Measurements from ENCODE around the gene NOS2. TPM values are rescaled to one million over a fixed set of nuclear protein-coding genes. Genes with fewer than 3 reads are reported as not detected.

NOS2 gene
- total RNA-seq, 1 experiment from 2014 or later = 19.0 TPM

GRCh38 chr17:27798376-27798775 is 2.0 kb downstream of the NOS2 start:
- no peaks in the 10 kb centered on the region for H3K27me3 ChIP-seq (replicated peaks; ENCODE audit: control insufficient read depth, insufficient read depth, low read length)
- no TSS peak for BruUV-seq (replicated peaks)
- intact Hi-C loops (cut with micrococcal nuclease; ENCODE audit: unreplicated experiment) = no loop called here
- ChIA-PET CTCF (interaction anchor here (0.6 to 3.3 kb wide), 15 partner anchors 10 to 243 kb away, joined by 3 to 22 read pairs (median 3); partner anchors contain the start of gene LYRM9), POLR2A (no interaction called here)
- peaks cover 71% of the 10 kb centered on the region for H3K4me1 ChIP-seq
- DNase-seq = no peak
- no peak for TF ChIP-seq CTCF (IDR thresholded peaks at IDR 0.05; ENCODE audit: insufficient read depth in 1 of 2, low read depth in 1 of 2, low read length in 1 of 2, severe bottlenecking in 1 of 2, unreplicated experiment in 1 of 2)
- no peaks in the 10 kb centered on the region for H3K9me3 ChIP-seq
- Mint-ChIP-seq H3K9me3 (ENCODE audit: unreplicated experiment) (no peaks in the 10 kb centered on the region), H3K4me3 (ENCODE audit: unreplicated experiment) (no peak overlapping the region), H3K27me3 (ENCODE audit: insufficient read depth, unreplicated experiment) (no peaks in the 10 kb centered on the region), H3K4me1 (ENCODE audit: low read depth, unreplicated experiment) (peaks cover 69% of the 10 kb centered on the region), H3K36me3 (ENCODE audit: insufficient read depth, unreplicated experiment) (peaks cover 5% of the 10 kb centered on the region), H3K27ac (ENCODE audit: unreplicated experiment) (peak overlapping the region; percentile 54)
- H3K4me3 ChIP-seq (ENCODE audit: low read depth, low read length) = no peak overlapping the region
- no peaks in the 10 kb centered on the region for H3K36me3 ChIP-seq (ENCODE audit: control insufficient read depth, insufficient read depth, low read length)

- CTCF ChIA-PET = interaction anchor here (0.5 to 3.3 kb wide), 20 partner anchors 11 to 367 kb away, joined by 3 to 22 read pairs (median 3); partner anchors contain the start of gene LYRM9
- Mint-ChIP-seq H3K36me3 (ENCODE audit: insufficient read depth, unreplicated experiment) (peaks cover 5% of the 10 kb centered on the region), H3K27ac (ENCODE audit: unreplicated experiment) (peak overlapping the region; percentile 54), H3K4me1 (ENCODE audit: low read depth, unreplicated experiment) (peaks cover 60% of the 10 kb centered on the region), H3K9me3 (ENCODE audit: unreplicated experiment) (no peaks in the 10 kb centered on the region), H3K4me3 (ENCODE audit: unreplicated experiment) (peak overlapping the region; percentile 20), H3K27me3 (ENCODE audit: insufficient read depth, unreplicated experiment) (no peaks in the 10 kb centered on the region)
- Histone ChIP-seq H3K4me3 (ENCODE audit: low read depth, low read length) (no peak overlapping the region), H3K27me3 (replicated peaks; ENCODE audit: control insufficient read depth, insufficient read depth, low read length) (no peaks in the 10 kb centered on the region), H3K36me3 (ENCODE audit: control insufficient read depth, insufficient read depth, low read length) (no peaks in the 10 kb centered on the region), H3K4me1 (peaks cover 63% of the 10 kb centered on the region), H3K9me3 (no peaks in the 10 kb centered on the region)
- intact Hi-C loops (cut with micrococcal nuclease; ENCODE audit: unreplicated experiment) = loop anchor here (1.0 to 2.0 kb wide), 3 partner anchors 83 to 436 kb away; no protein-coding TSS in a partner anchor
- POLR2A ChIA-PET = interaction anchor here (0.5 to 0.6 kb wide), 2 partner anchors 11 to 244 kb away, joined by 3 to 6 read pairs; no protein-coding TSS in a partner anchor
- no TSS peak for BruUV-seq (replicated peaks)
- TF ChIP-seq CTCF (IDR thresholded peaks at IDR 0.05; ENCODE audit: insufficient read depth in 1 of 2, low read depth in 1 of 2, low read length in 1 of 2, severe bottlenecking in 1 of 2, unreplicated experiment in 1 of 2) = peak; percentile 48 to 59
- peak; percentile 92 to 94 for DNase-seq
Measured at GRCh38 chr17:27797390-27798091, 2.8 kb downstream of the NOS2 start.

GRCh38 chr17:27793906-27794569 is 6.3 kb downstream of the NOS2 start:
- no peaks in the 10 kb centered on the region for H3K9me3 Mint-ChIP-seq (ENCODE audit: unreplicated experiment)
- ChIA-PET POLR2A (interaction anchor here (0.6 to 0.9 kb wide), 3 partner anchors 11 to 642 kb away, joined by 3 read pairs; no protein-coding TSS in a partner anchor), CTCF (interaction anchor here (0.6 to 4.8 kb wide), 14 partner anchors 9 to 327 kb away, joined by 3 to 67 read pairs (median 6); partner anchors contain the start of gene LYRM9)
- no peaks in the 10 kb centered on the region for H3K36me3 ChIP-seq (ENCODE audit: control insufficient read depth, insufficient read depth, low read length)
- H3K4me1 Mint-ChIP-seq (ENCODE audit: low read depth, unreplicated experiment) = peaks cover 50% of the 10 kb centered on the region
- H3K36me3 Mint-ChIP-seq (ENCODE audit: insufficient read depth, unreplicated experiment) = peaks cover 5% of the 10 kb centered on the region
- H3K4me3 ChIP-seq (ENCODE audit: low read depth, low read length) = peak overlapping the region; percentile 56
- H3K4me1 ChIP-seq = peaks cover 49% of the 10 kb centered on the region
- H3K27me3 ChIP-seq (replicated peaks; ENCODE audit: control insufficient read depth, insufficient read depth, low read length) = no peaks in the 10 kb centered on the region
- no TSS peak for BruUV-seq (replicated peaks)
- no peaks in the 10 kb centered on the region for H3K9me3 ChIP-seq
- H3K27ac Mint-ChIP-seq (ENCODE audit: unreplicated experiment) = peak overlapping the region; percentile 53
- intact Hi-C loops (cut with micrococcal nuclease; ENCODE audit: unreplicated experiment) = loop anchor here (1.0 kb wide), 1 partner anchor 34 kb away; no protein-coding TSS in a partner anchor
- DNase-seq = peak; percentile 40 to 59
- peak overlapping the region; percentile 80 for H3K4me3 Mint-ChIP-seq (ENCODE audit: unreplicated experiment)
- TF ChIP-seq CTCF (IDR thresholded peaks at IDR 0.05; ENCODE audit: insufficient read depth in 1 of 2, low read depth in 1 of 2, low read length in 1 of 2, severe bottlenecking in 1 of 2, unreplicated experiment in 1 of 2) = no peak
- no peaks in the 10 kb centered on the region for H3K27me3 Mint-ChIP-seq (ENCODE audit: insufficient read depth, unreplicated experiment)

Data from Caco-2 (cell line).